H9 (cell line): ENCODE measurements around the gene TEC. TPM values are rescaled to one million over a fixed set of nuclear protein-coding genes. Genes with fewer than 3 reads are reported as not detected.

Source experiments
- DNase-seq: peaks from one replicate; pipeline ENCODE4 v3.0.0-alpha.2; 2017
- H2AFZ ChIP-seq: one replicate; pipeline ENCODE4 v1.6.1; 2013; ENCODE audit warnings: mild to moderate bottlenecking, low read length, control low read depth, moderate library complexity
- H2AK5ac ChIP-seq: 2 replicates; pipeline ENCODE4 v1.6.1; 2013; ENCODE audit warnings: low read length, control low read depth, mixed read lengths; ENCODE audit not compliant: insufficient read length
- H2BK120ac ChIP-seq: one replicate; pipeline ENCODE4 v1.6.1; 2013; ENCODE audit warnings: low read depth, mild to moderate bottlenecking, low read length, control low read depth, inconsistent platforms; ENCODE audit not compliant: poor library complexity, severe bottlenecking
- H2BK12ac ChIP-seq: 2 replicates; pipeline ENCODE4 v1.6.1; 2013; ENCODE audit warnings: low read length, control low read depth, mixed read lengths, low read depth; ENCODE audit not compliant: insufficient read length
- H2BK15ac ChIP-seq: 2 replicates; pipeline ENCODE4 v1.6.1; 2013; ENCODE audit warnings: low read depth, low read length, control low read depth
- H2BK20ac ChIP-seq: one replicate; pipeline ENCODE4 v1.6.1; 2013; ENCODE audit warnings: low read depth, mild to moderate bottlenecking, low read length, control low read depth, inconsistent platforms; ENCODE audit not compliant: poor library complexity, severe bottlenecking
- H2BK5ac ChIP-seq: 2 replicates; pipeline ENCODE4 v1.6.1; 2013; ENCODE audit warnings: low read length, control low read depth, mixed read lengths; ENCODE audit not compliant: insufficient read length
- H3K14ac ChIP-seq: 2 replicates; pipeline ENCODE4 v1.6.1; 2013; ENCODE audit warnings: low read length, control low read depth; ENCODE audit not compliant: insufficient read depth
- H3K18ac ChIP-seq: 2 replicates; pipeline ENCODE4 v1.6.1; 2013; ENCODE audit warnings: low read depth, mild to moderate bottlenecking, mixed read lengths, low read length, control low read depth; ENCODE audit not compliant: insufficient read length
- H3K23ac ChIP-seq: 2 replicates; pipeline ENCODE4 v1.6.1; 2013; ENCODE audit warnings: low read length, control low read depth, mixed read lengths, low read depth; ENCODE audit not compliant: insufficient read length
- H3K23me2 ChIP-seq: 2 replicates; pipeline ENCODE4 v1.6.1; 2013; ENCODE audit warnings: low read depth, mild to moderate bottlenecking, mixed read lengths, low read length, control low read depth; ENCODE audit not compliant: insufficient read length, poor library complexity, severe bottlenecking
- H3K27ac ChIP-seq: 2 replicates; pipeline ENCODE4 v1.5.1; 2013; ENCODE audit warnings: low read length, control low read depth, mixed read lengths, low read depth; ENCODE audit not compliant: insufficient read length
- H3K27me3 ChIP-seq: 2 replicates; pipeline ENCODE4 v1.6.1; 2013; ENCODE audit warnings: low read length, control low read depth, inconsistent platforms; ENCODE audit not compliant: insufficient read depth
- H3K4ac ChIP-seq: 2 replicates; pipeline ENCODE4 v1.6.1; 2013; ENCODE audit warnings: low read depth, mild to moderate bottlenecking, control low read depth, inconsistent platforms, low read length, moderate library complexity
- H3K4me1 ChIP-seq: 2 replicates; pipeline ENCODE4 v1.6.1; 2013; ENCODE audit warnings: low read length, control low read depth, inconsistent platforms; ENCODE audit not compliant: insufficient read depth
- H3K4me2 ChIP-seq: 2 replicates; pipeline ENCODE4 v1.6.1; 2013; ENCODE audit warnings: low read length, control low read depth, mixed read lengths; ENCODE audit not compliant: insufficient read length, insufficient read depth
- H3K56ac ChIP-seq: 2 replicates; pipeline ENCODE4 v1.6.1; 2013; ENCODE audit warnings: low read depth, mild to moderate bottlenecking, mixed read lengths, low read length, control low read depth; ENCODE audit not compliant: insufficient read length
- H3K79me1 ChIP-seq: 2 replicates; pipeline ENCODE4 v1.6.1; 2013; ENCODE audit warnings: low read depth, mild to moderate bottlenecking, moderate library complexity, low read length, control low read depth, inconsistent platforms; ENCODE audit not compliant: insufficient read depth, poor library complexity, severe bottlenecking
- H3K79me2 ChIP-seq: 2 replicates; pipeline ENCODE4 v1.6.1; 2013; ENCODE audit warnings: low read length, control low read depth, inconsistent platforms; ENCODE audit not compliant: insufficient read depth
- H3K9ac ChIP-seq: 2 replicates; pipeline ENCODE4 v1.6.1; 2013; ENCODE audit warnings: low read length, control low read depth, mixed read lengths; ENCODE audit not compliant: insufficient read length; ENCODE audit errors: extremely low read depth
- H3K9me3 ChIP-seq: one replicate; pipeline ENCODE4 v1.6.1; 2013; ENCODE audit warnings: low read depth, low read length, inconsistent platforms; ENCODE audit not compliant: control insufficient read depth
- H3T11ph ChIP-seq: one replicate; pipeline ENCODE4 v1.6.1; 2013; ENCODE audit warnings: mild to moderate bottlenecking, low read length, control low read depth, inconsistent platforms
- H4K20me1 ChIP-seq: one replicate; pipeline ENCODE4 v1.6.1; 2013; ENCODE audit not compliant: control insufficient read depth, insufficient read length, insufficient read depth
- H4K5ac ChIP-seq: 2 replicates; pipeline ENCODE4 v1.6.1; 2013; ENCODE audit warnings: low read depth, mild to moderate bottlenecking, mixed read lengths, low read length, control low read depth; ENCODE audit not compliant: insufficient read length
- H4K8ac ChIP-seq: replicated peaks from 2 replicates; pipeline ENCODE4 v1.6.1; 2013; ENCODE audit warnings: low read length, control low read depth, mixed read lengths, low read depth; ENCODE audit not compliant: insufficient read length
- H4K91ac ChIP-seq: 2 replicates; pipeline ENCODE4 v1.6.1; 2013; ENCODE audit warnings: low read depth, mild to moderate bottlenecking, moderate library complexity, mixed read lengths, low read length, control low read depth; ENCODE audit not compliant: insufficient read length
- H3K27ac Mint-ChIP-seq, 3 experiments: 2 replicates in 2 of 3; 3 replicates in 1 of 3; pipeline ENCODE4 v1.8.0; 2020 to 2021; ENCODE audit warnings: mixed read lengths in 3 of 3, mild to moderate bottlenecking in 1 of 3, moderate library complexity in 1 of 3
- H3K27me3 Mint-ChIP-seq: 2 replicates; pipeline ENCODE4 v1.8.0; 2021; ENCODE audit warnings: low read depth, mild to moderate bottlenecking, moderate library complexity, mixed read lengths
- H3K36me3 Mint-ChIP-seq, 3 experiments: 2 replicates in 2 of 3; 3 replicates in 1 of 3; pipeline ENCODE4 v1.8.0; 2020 to 2021; ENCODE audit warnings: low read depth in 3 of 3, mixed read lengths in 3 of 3; ENCODE audit not compliant: insufficient read depth in 1 of 3
- H3K4me1 Mint-ChIP-seq, 2 experiments: 2 replicates each; pipeline ENCODE4 v1.8.0; 2020; ENCODE audit warnings: mixed read lengths in 2 of 2
- H3K4me3 Mint-ChIP-seq, 2 experiments: 2 replicates in 1 of 2; 3 replicates in 1 of 2; pipeline ENCODE4 v1.8.0; 2020 to 2021; ENCODE audit warnings: mild to moderate bottlenecking in 2 of 2, mixed read lengths in 2 of 2, moderate library complexity in 1 of 2
- H3K9me3 Mint-ChIP-seq, 2 experiments: 2 replicates in 1 of 2; 3 replicates in 1 of 2; pipeline ENCODE4 v1.8.0; 2020; ENCODE audit warnings: mild to moderate bottlenecking in 2 of 2, mixed read lengths in 2 of 2, moderate library complexity in 1 of 2
- WGBS: extraction: QIAGEN DNeasy Blood & Tissue Kit; methylation state at CpG from one replicate; pipeline ENCODE4 v1.1.7; 2013; ENCODE audit warnings: missing lambda C conversion rate, low lambda C conversion rate, mixed read lengths; ENCODE audit not compliant: insufficient read length; ENCODE audit errors: extremely low coverage; 5-methylcytosine and 5-hydroxymethylcytosine counted together
- total RNA-seq: library from RNA; stranded (reverse); gene quantifications from 2 replicates; pipeline ENCODE4 v1.2.1, GENCODE V29; 2021
- TF ChIP-seq, protein P1 (sequence below): fragments of 200-600 bp; sonication (generic); conservative IDR thresholded peaks from 3 replicates; pipeline ENCODE4 v1.8.0; 2021; ENCODE audit warnings: antibody characterized with exemption, mild to moderate bottlenecking

The TEC gene
- total RNA-seq, 1 experiment from 2014 or later, result 1.8 TPM

DNA sequence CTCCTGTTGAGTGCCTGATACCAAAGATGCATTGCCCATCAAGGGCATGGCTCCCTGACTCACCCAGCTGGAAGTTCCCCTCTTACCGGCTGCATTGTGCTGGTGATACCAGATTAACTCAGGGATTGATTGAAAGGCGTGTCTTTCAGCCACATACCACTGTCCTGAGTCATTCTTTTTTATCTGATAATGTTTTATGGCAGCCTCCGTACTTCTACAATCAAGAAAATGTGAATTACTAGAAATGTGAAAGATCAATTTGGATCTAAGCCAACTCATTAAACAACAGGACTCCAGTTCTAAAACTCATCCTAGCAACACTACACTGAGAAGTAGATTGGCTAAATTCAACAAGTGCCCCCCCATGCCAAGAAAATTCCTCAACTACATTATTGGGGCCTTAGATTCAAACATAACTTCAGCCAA is 175.6 kb downstream of the TEC start:
- Histone ChIP-seq H2BK20ac (no peak overlapping the region), H3K27me3 (no peaks in the 10 kb centered on the region), H3K27ac (no peak overlapping the region), H3K4me1 (no peaks in the 10 kb centered on the region), H3K9ac (no peak overlapping the region), H3K79me2 (no peaks in the 10 kb centered on the region), H4K91ac (no peak overlapping the region), H4K20me1 (no peaks in the 10 kb centered on the region), H2AK5ac (no peak overlapping the region), H3T11ph (no peak overlapping the region), H3K56ac (no peak overlapping the region), H3K4ac (no peak overlapping the region), H3K23me2 (no peaks in the 10 kb centered on the region), H2BK15ac (no peak overlapping the region), H3K9me3 (no peaks in the 10 kb centered on the region), H3K23ac (no peak overlapping the region), H2AFZ (no peak overlapping the region), H2BK120ac (no peak overlapping the region), H4K5ac (no peak overlapping the region), H4K8ac (no peak overlapping the region), H3K79me1 (no peaks in the 10 kb centered on the region), H2BK5ac (no peak overlapping the region), H3K4me2 (no peak overlapping the region), H2BK12ac (no peak overlapping the region), H3K18ac (no peak overlapping the region), H3K14ac (no peak overlapping the region)
- Mint-ChIP-seq H3K27me3 (no peaks in the 10 kb centered on the region), H3K4me1 (peaks cover 7 to 13% of the 10 kb centered on the region in 2 experiments), H3K36me3 (no peaks in the 10 kb centered on the region), H3K9me3 (no peaks in the 10 kb centered on the region), H3K4me3 (no peak overlapping the region), H3K27ac (no peak overlapping the region)
- TF ChIP-seq, protein P1, sequence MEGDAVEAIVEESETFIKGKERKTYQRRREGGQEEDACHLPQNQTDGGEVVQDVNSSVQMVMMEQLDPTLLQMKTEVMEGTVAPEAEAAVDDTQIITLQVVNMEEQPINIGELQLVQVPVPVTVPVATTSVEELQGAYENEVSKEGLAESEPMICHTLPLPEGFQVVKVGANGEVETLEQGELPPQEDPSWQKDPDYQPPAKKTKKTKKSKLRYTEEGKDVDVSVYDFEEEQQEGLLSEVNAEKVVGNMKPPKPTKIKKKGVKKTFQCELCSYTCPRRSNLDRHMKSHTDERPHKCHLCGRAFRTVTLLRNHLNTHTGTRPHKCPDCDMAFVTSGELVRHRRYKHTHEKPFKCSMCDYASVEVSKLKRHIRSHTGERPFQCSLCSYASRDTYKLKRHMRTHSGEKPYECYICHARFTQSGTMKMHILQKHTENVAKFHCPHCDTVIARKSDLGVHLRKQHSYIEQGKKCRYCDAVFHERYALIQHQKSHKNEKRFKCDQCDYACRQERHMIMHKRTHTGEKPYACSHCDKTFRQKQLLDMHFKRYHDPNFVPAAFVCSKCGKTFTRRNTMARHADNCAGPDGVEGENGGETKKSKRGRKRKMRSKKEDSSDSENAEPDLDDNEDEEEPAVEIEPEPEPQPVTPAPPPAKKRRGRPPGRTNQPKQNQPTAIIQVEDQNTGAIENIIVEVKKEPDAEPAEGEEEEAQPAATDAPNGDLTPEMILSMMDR, result no peak
- no CpG with 5 or more reads among the region's 3 CpGs for WGBS
- no peak for DNase-seq
